ENCODE results near the gene KRTAP4-4.
"Not testable (repeated sequence)": the region's sequence is repeated elsewhere in the genome, so short reads cannot be mapped to it uniquely, and the experiment has no call there.

Gene KRTAP4-4

DNA sequence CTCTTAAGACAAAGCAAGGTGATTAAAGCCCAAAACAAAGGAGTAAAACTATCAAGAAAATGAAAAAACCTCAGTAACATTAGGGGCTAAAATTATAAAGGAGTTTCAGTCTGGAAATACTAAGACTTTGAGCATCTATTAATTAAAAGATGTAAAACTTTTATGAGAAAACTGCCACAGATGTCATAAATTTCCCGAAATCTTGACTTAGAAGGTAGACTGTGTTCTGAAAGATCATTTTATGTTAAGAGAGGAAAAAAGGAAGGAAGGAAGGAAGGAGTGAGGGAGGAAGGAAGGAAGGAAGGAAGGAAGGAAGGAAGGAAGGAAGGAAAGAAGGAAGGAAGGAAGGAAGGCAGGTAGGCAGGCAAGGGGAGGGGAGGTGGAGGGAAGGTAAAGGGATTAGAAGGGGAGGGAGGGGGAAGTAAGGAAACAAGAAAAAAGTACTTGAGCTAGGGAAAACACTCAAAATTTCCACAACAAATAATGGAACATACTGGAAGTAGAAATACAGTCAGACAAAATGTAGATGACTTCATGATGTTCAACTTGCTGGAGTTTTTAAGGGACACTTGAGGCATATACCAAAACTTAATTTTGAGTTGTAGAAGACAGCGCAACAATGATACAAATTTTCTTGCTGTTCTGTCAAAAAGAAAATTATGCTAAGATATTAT is 12.9 kb downstream of the KRTAP4-4 start:
- DNase-seq = no peak

DNA sequence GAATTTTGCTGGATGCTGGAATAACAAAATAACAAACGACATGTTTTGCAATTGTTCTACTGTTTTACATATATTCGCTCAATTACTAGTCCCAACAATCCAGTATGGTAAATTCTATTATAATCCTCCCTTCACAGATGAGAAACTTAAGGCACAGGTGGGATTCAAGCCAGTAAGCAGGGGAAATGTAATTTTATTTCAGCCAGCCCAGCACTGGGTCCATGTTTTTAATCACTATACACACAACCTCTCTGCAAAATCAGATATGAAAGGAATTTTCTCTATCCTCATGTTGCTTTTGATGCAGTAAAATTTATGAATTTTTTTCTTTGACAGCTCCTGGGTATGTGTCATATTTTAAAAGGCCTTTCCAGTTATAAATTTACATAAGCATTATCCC is 15.3 kb downstream of the KRTAP4-4 start:
- no peak for DNase-seq

DNA sequence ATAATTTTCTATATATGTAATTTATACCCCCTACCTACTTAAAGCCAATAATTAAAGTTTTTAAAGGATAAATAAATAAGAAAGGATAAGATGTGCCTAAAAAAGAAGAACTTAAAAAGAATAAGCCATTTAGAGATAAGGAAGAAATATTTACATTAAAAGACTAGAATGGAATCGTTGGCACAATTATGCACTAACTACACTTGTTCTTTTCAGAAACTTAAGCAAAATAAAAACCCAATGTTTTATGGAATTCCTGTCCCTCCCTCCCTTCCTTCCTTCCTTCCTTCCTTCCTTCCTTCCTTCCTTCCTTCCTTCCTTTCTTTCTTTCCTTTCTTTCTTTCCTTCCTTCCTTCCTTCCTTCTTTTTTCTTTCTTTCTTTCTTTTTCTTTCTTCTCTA is 15.7 kb downstream of the KRTAP4-4 start:
- DNase-seq = no peak

DNA sequence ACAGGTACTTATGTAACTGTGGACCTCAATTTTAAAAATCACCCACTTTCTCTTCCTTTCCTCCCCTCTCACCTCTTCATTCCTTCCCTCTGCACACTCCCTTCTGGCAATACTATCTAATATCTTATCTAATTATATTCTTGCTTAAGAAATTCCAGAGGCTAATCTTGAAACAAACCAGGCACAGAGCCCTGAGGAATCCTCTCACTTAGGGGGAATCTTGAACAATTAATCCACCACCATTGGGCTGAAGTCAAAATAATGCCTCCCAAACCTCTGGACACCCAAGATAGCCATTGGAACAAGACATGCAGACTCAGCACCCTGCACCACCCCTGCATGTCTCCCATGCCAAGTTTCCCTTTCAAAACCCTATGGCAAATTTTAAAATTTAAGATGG is 19.2 kb downstream of the KRTAP4-4 start:
- no peak for DNase-seq

DNA sequence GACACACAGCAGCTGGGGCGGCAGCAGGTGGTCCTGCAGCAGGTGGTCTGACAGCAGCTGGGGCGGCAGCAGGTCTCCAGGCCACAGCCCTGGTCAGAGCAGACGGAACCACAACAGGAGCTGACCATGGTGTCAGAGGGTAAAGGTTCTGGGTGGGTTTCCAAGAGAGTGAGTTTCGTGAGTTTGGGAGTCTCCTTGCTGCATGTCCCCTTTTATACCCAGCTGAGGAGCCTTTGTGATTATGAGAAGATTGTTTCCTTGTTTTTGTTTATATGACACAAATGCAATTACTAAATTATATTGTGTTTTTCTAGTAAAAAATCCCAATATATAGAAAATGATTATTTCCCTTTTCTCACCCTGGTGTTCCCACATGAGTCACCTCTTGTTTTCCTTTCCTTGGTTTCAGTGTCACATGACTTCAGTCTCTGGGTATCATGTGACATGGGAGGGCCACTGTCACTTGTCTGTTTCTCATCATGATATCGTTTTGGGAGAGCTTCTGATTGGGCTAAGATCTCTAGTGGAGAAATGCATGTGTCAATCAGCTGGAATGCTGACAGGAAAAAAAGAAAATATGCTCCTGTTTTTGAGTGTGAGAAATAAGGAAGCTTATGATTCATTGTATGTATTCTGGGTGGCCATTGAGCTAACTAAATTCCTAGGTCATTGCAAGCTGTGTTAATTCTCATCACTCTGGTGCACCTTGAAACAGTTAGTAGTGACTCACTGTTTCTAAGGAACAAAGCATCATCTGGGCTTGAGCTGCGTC is 20.0 kb downstream of the KRTAP4-4 start, which contains the start of gene KRTAP4-6:
TSS of gene KRTAP4-6 (minus strand) at position 185 of the 772 bp plus-strand sequence. CDS start at position 128, 57 bp downstream.
- DNase-seq = peak; percentile 96

DNA sequence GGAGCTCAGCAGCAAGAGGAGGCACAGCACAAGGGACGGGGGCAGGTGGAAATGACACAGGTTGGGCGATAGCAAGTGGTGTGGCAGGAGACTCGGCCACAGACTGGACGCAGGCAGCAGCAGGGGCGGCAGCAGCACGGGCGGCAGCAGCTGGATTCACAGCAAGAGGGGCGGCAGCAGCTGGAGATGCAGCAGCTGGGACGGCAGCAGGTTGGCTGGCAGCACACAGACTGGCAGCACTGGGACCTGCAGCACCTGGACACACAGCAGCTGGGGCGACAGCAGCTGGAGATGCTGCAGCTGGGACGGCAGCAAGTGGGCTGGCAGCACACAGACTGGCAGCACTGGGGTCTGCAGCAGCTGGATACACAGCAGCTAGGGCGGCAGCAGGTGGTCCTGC is 20.7 kb downstream of the KRTAP4-4 start:
- not testable (repeated sequence) for DNase-seq

DNA sequence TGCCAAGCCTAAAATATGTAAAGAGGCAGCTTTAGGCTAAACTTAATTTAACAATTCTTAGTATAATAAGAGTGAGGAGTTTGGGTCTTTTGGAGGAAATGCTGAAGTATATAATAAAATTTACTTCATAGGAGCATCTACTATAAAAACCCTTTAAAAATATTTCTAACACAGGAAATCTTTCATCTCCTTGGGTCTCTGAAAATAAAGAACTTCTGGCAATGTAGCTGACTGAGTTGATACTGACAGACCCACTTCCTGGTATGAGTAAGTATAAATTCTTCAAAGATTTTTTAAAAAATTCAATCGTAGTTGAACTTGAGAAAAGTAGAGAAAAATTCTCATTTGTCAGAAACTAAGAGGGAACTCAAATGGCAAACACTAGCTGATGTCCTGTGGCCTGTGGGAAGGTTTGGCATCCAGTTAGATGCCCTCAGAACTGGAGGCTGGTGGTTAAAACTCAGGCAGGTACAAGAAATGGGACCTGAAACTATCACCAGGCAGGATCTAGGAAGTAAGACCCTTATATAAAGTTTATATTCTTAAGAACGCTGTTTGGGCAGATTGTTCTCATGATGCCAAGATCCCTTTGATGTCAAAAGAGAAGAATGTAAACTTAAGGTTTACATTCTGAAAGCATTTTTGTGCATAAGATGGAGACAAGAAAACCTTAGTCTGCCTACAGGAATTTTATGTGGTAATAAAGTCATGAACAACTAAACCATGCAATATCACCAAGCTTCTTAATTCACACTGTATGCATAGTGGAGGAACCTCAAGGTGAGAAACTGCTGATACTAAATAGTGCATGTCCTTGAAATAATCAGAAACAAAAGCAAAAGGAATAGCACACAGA is 26.4 kb downstream of the KRTAP4-4 start:
- DNase-seq = peak; percentile 30

DNA sequence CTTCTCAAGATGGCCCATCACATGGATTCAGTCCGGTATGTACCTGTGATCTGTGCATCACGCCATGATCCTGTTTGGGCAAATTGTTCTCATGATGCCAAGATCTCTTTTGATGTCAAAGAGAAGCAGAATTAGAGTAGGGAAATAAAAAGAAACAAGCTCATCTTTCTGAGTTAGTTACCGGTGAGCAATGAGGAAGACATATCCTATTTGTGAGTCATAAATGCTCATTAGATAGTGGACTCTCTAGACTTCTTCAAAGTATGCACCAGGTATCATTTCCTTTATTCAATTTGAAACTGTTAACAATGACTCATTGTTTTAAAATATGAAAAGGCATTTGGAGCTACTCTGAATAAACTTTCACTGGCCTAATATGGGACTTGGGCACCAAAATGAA is 28.6 kb downstream of the KRTAP4-4 start:
- DNase-seq = peak; percentile 54

DNA sequence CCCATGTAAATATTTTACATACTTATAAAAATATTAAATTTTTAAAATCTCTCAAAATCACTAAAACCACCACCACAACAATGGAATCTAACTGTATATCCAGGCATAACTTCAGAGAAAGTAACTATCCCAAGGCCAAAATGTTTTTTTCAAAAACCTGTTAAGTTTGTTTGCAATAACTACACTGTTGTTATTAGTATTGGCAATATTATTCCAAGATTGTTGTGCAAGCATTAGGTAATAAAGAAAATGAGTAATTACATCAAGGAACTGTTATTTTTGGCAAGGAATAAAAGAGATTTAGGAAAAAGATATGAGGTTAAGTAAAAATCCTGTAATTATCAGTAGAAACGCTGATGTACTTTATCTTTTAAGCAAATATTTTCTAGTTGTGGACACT is 33.2 kb downstream of the KRTAP4-4 start:
- no peak for DNase-seq

DNA sequence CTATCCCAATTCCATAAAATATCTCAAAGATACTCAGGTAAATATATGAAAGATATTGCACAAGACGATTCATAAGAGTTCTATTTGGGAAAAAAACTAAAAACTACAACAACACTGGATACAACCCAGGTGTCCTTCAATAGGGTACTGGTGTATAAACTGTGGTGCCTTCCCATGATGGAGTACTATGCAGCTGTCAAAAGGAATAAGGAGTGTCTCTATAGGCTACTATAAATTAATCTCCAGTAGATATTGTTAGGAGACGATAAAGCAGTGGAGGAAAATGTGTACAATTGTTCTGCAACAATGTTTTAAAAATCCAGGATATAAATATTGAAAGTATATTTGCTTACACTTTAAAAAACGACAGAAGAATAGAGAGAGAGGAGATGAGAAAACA is 34.1 kb downstream of the KRTAP4-4 start:
- DNase-seq = no peak

DNA sequence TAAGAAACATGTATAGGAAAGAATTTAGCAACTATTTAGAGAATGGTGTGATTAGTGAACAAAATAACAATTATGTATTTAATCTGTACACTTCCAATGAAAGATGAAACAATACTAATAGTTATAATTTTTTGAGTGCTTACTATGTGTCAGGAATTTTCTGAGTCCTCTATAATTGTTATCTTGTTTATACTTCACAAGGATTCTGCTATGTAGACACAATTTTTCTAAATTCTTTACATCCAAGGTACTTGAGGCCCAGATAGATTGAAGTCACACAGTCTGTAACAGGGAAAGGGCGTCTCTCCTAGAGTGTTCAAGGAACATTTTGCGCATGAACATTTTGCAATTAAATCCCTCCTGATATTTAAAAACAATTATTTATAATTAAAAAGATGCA is 35.5 kb downstream of the KRTAP4-4 start:
- no peak for DNase-seq

DNA sequence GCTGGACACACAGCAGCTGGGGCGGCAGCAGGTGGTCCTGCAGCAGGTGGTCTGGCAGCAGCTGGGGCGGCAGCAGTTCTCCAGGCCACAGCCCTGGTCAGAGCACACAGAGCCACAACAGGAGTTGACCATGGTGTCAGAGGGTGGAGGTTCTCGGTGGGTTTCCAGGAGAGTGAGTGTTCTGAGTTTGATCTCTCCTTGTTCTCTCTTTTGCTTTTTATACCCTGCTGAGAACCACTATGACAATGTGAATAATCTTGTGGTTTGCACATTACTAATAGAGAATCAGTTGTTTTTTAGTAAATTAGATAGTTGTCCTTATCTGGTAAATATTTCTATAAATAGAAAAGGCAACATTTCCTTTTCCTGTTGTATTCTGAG is 36.6 kb downstream of the KRTAP4-4 start, which contains the start of gene KRTAP4-12:
TSS of gene KRTAP4-12 (minus strand) at position 192 of the 381 bp plus-strand sequence. CDS start at position 132, 60 bp downstream.
- DNase-seq = not testable (repeated sequence)

DNA sequence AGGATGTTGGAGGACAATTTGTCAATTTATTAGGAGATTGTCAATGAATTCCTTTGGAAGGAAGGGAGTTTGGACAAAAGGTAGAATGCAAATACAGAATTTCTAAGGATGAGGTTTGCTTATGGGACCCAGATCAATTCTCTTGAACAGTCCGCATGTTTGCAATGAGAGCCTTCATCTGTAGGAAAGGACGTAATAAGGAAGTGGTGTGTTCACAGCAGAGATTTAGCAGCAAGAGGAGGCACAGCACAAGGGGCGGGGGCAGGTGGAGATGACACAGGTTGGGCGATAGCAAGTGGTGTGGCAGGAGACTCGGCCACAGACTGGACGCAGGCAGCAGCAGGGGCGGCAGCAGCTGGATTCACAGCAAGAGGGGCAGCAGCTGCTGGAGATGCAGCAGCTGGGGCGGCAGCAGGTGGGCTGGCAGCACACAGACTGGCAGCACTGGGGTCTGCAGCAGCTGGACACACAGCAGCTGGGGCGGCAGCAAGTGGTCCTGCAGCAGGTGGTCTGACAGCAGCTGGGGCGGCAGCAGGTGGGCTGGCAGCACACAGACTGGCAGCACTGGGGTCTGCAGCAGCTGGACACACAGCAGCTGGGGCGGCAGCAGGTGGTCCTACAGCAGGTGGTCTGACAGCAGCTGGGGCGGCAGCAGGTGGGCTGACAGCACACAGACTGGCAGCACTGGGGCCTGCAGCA is 37.1 kb downstream of the KRTAP4-4 start:
- DNase-seq = not testable (repeated sequence)

DNA sequence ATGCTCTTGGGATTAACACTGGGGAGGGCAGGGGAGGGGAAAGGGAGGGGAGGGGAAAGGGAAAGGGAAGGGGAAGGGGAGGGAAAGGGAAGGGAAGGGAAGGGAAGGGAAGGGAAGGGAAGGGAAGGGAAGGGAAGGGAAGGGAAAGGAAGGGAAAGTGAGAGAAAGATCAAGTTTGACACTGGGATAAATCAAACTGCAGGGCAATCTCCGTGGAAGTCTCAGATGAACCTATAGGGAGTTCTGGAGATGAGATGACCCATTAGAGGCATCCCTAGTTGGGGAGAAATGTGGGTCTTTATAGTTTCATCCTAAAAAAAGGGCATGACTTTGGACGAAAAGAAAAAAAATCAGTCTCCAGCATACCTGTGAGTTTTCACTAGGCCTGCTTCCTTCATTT is 38.8 kb downstream of the KRTAP4-4 start:
- no peak for DNase-seq

DNA sequence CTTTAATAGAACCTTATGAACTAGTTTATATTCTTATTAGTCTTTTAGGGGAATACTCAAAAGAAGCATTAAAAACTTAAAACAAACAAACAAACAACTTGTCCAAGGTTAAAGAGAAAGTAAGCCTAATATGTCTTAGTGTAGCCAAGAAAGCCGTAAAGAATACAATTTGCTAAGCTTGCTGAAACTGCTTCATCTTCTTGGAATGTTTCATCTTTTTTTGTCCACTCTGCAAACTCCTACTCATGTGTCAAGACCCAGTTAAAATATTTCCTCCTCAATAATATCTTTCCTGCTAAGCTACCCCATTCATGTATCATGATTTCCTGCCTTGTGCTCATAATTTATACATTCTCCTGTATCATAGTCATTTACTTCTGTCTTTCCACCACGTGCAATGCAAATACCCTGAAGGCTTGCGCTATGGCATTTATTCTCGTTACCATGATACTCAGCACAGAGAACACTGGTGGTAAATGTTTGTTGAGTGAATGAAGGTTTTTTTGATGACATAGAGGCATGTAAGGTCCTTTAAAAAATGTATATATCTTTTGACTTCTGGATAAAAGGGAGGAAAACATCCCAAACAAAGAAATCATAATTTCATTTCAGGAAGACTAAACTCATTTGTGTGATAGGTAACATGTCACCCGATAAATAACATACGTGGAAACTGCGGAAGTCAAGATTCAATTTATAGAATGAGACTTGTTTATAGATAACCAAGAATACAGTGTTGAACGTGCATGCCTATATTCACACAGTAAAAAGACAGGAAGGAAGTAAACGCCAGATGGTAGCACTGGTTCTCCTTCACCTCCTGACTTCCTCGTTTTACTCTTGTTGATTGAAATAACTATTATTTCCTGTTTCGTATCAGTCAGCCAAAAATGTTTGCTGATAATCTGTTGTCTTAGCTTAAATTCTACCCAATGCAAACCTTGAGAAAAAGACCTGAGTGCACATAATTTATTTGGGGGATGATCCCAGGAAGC is 40.6 kb downstream of the KRTAP4-4 start:
- DNase-seq = peak; percentile 54

DNA sequence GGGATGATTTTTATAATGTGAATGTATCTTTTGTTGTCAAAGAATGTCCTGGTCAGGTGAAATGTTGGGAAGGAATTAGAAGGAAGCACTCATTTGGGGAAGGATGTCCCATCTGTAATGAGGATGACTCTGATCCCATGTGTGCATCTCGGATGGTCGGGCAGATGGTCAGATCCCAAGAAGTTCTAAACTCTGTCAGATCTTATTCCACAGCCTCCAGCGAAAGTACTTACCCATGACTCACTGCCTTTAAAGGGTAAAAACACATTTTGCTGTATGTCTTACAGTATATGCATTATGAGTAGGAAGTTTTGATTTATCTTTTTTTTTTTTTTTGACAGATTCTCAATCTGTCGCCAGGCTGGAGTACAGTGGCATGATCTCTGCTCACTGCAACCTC is 41.8 kb downstream of the KRTAP4-4 start:
- peak; percentile 52 for DNase-seq

DNA sequence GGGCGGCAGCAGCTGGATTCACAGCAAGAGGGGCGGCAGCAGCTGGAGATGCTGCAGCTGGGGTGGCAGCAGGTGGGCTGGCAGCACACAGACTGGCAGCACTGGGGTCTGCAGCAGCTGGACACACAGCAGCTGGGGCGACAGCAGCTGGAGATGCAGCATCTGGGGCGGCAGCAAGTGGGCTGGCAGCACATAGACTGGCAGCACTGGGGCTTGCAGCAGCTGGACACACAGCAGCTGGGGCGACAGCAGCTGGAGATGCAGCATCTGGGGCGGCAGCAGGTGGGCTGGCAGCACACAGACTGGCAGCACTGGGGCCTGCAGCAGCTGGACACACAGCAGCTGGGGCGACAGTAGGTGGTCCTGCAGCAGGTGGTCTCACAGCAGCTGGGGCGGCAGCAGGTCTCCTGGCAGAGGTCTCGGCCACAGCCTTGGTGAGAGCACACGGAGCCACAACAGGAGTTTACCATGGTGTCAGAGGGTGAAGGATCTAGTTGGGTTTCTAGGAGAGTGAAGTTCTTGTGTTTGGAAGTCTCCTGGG is 42.6 kb downstream of the KRTAP4-4 start, which contains the start of gene KRTAP4-11:
TSS of gene KRTAP4-11 (minus strand) at position 528 of the 541 bp plus-strand sequence. CDS start at position 470, 58 bp downstream.
- DNase-seq = not testable (repeated sequence)

DNA sequence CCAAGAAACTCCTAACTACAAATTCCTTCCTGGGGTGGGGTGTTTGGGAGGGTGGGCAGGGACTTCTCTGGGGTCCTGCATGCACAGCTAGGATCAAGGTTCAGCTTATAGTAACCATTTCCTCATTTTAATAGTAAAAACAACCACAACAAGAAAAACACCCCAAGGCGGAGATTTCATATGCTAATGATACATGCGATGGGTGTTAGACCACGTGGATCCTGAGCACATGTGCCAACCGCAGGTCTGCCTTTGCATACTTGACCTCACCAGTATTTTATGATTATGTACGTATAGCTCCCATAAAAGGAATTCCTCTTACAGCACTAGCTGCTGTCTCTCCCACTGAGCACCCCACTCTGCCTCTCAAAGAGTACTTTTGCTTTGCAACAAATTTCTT is 44.3 kb downstream of the KRTAP4-4 start:
- DNase-seq = peak; percentile 59

DNA sequence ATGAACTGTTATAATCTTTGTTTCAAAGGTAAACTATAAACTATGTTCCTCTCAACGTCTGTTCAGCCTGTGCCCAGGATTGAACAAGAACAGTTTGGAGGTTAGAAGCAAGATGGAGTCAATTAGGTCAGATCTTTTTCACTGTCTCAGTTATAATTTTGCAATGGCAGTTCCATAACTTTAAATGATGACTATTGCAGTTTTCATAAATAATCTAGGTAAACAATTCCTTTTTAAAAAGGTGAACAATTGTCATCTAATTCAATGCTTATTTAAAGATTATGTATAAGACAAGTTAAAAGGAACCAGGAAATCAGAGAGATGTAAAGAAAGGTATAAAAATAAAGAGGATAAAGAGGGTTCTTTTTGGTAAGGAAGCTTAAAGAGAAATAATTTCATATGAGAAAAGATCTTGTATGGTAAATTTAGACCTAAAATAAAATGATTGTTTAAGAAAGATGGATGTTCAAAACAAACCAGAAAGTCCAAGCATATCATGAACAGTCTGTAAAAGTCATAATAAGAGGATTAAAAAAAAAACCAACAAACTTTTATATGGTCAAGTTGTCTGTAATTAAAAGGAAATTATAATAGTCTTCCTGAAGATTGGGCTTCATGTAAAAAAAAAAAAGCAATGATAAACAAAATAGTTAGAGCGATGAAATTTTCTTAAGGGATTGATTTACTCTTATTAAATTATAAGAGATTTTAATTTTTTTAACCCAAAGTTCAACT is 49.2 kb downstream of the KRTAP4-4 start:
- DNase-seq = no peak
